Pancreas (tissue), 10 donors: ENCODE results near the gene TMEM63C. TPM values are rescaled to one million over a fixed set of nuclear protein-coding genes. Genes with fewer than 3 reads are reported as not detected.
A peak's percentile ranks its signal among the peaks of the same experiment; 100 is the strongest.

Experiments
- ATAC-seq, 4 donors: fragments of 200-7000 bp; cut with Tn5 transposase; one replicate each; pipeline versions ENCODE4 v1.8.0 to v1.9.1; 2020; ENCODE audit warnings: mild to moderate bottlenecking in 4 of 4, moderate library complexity in 4 of 4
- DNase-seq, 6 donors: peaks; one replicate each; pipeline ENCODE4 v3.0.0-alpha.2; 2020
- FAIRE-seq: peaks from 2 replicates; lab custom pipeline; 2012; peaks lifted over from hg19 to GRCh38; lab: Jason Lieb, UNC
- H3K27ac ChIP-seq, 4 donors: fragments of 200-600 bp; sonication (generic); 1 replicate in 3 of 4; 2 replicates in 1 of 4; pipeline versions ENCODE4 v1.5.0 to v1.8.0; 2020
- H3K27me3 ChIP-seq, 4 donors: fragments of 200-600 bp; one replicate each; pipeline ENCODE4 v1.8.0; 2021
- H3K36me3 ChIP-seq, 3 donors: fragments of 200-600 bp; sonication (generic) in 1 of 3; one replicate each; pipeline versions ENCODE4 v1.5.0 to v1.8.0; 2020 to 2021
- H3K4me1 ChIP-seq, 3 donors: fragments of 200-600 bp; one replicate each; pipeline ENCODE4 v1.8.0; 2021
- H3K4me3 ChIP-seq, 4 donors: fragments of 200-600 bp; sonication (generic) in 2 of 4; one replicate each; pipeline versions ENCODE4 v1.5.0 to v1.8.0; 2020 to 2021
- H3K9me3 ChIP-seq, 4 donors: fragments of 200-600 bp; one replicate each; pipeline ENCODE4 v1.8.0; 2021
- WGBS, 2 donors: extraction: QIAGEN DNeasy Blood & Tissue Kit; methylation state at CpG; one replicate each; pipeline ENCODE4 v1.1.7; 2013; 5-methylcytosine and 5-hydroxymethylcytosine counted together
- intact Hi-C, 3 donors: fragments of 100-400 bp; cut with DNase I; formaldehyde crosslinking; loops; one replicate each; pipeline versions ENCODE4 v1.11.1 to v1.14.2; 2022
- microRNA-seq, 2 donors: library from miRNA; unstranded; fragments of <30 nt; microRNA quantifications; one replicate each; pipeline versions ENCODE4 to v1.1.0, GENCODE V29; 2019 to 2020
- polyA plus RNA-seq, 2 donors: library from polyadenylated mRNA; stranded (reverse); fragments of 200-250 nt; gene quantifications; one replicate each; pipeline ENCODE4 v1.2.3, GENCODE V29; 2013
- total RNA-seq, 6 donors: library from RNA; stranded (reverse); fragmentation: NEBNext Ultra II Directional in 4 of 6; extraction: Animal tissue kit (Norgen Biotek cat#: 25700) in 4 of 6; gene quantifications; one replicate each; pipeline versions ENCODE4 v1.2.1 to v1.2.4, GENCODE V29; 2021 to 2023
- TF ChIP-seq, protein P1 (sequence below), 4 donors: fragments of 200-600 bp; sonication (generic) in 3 of 4; IDR thresholded peaks; one replicate each; pipeline versions ENCODE4 v1.5.0 to v1.8.0; 2021; ENCODE audit warnings: antibody characterized with exemption in 4 of 4
- donor health status: healthy with polysubstance abuse.
- donor health status: DM: no; HTN: no; CAD: no; lungs with moderate emphysema.
- donor health status: DM: no; HTN: no; CAD: no.
- donor health status: control.
- donor health status: control.
- donor health status: Bipolar disorder and iron deficiency.
- donor health status: DM: yes; HTN: yes; CAD: no.
- donor health status: DM: no; HTN: no; CAD: no.
- donor health status: DM: no; HTN: no; CAD: no.
- donor health status: DM: yes; HTN: yes; CAD: no.

Gene TMEM63C
- total and polyA plus RNA-seq, 8 donors = 2.8 to 10.6 (median 4.2) TPM

- no peaks in the 10 kb centered on the region for H3K9me3 ChIP-seq
- H3K36me3 ChIP-seq = no peaks in the 10 kb centered on the region
- FAIRE-seq = no peak
- WGBS, 2 donors = 79 to 83% methylated on average over 3 of the region's 3 CpGs
- H3K27ac ChIP-seq = no peak overlapping the region
- H3K27me3 ChIP-seq = no peaks in the 10 kb centered on the region
- TF ChIP-seq, protein P1, sequence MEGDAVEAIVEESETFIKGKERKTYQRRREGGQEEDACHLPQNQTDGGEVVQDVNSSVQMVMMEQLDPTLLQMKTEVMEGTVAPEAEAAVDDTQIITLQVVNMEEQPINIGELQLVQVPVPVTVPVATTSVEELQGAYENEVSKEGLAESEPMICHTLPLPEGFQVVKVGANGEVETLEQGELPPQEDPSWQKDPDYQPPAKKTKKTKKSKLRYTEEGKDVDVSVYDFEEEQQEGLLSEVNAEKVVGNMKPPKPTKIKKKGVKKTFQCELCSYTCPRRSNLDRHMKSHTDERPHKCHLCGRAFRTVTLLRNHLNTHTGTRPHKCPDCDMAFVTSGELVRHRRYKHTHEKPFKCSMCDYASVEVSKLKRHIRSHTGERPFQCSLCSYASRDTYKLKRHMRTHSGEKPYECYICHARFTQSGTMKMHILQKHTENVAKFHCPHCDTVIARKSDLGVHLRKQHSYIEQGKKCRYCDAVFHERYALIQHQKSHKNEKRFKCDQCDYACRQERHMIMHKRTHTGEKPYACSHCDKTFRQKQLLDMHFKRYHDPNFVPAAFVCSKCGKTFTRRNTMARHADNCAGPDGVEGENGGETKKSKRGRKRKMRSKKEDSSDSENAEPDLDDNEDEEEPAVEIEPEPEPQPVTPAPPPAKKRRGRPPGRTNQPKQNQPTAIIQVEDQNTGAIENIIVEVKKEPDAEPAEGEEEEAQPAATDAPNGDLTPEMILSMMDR (IDR thresholded peaks at IDR 0.05) = no peak
- ATAC-seq = no peak
- H3K4me1 ChIP-seq = no peaks in the 10 kb centered on the region
- intact Hi-C loops = no loop called here
- DNase-seq = no peak
- H3K4me3 ChIP-seq = no peak overlapping the region
Measured at GRCh38 chr14:77306416-77306815, 124.8 kb downstream of the TMEM63C start.

- H3K27me3 ChIP-seq = no peaks in the 10 kb centered on the region
- no peak overlapping the region for H3K4me3 ChIP-seq
- FAIRE-seq = no peak
- H3K4me1 ChIP-seq = no peaks in the 10 kb centered on the region
- no peak overlapping the region for H3K27ac ChIP-seq
- intact Hi-C loops = no loop called here
- H3K9me3 ChIP-seq = no peaks in the 10 kb centered on the region
- H3K36me3 ChIP-seq = no peaks in the 10 kb centered on the region
- DNase-seq = no peak
- 68 to 76% methylated on average over 3 of the region's 3 CpGs for WGBS, 2 donors
- TF ChIP-seq, protein P1 (IDR thresholded peaks at IDR 0.05) = no peak
- peak in 1 of 4 donors; percentile 49 for ATAC-seq
Measured at GRCh38 chr14:77306851-77307496, 125.4 kb downstream of the TMEM63C start.

Small RNA genes lying within 50 kb of the gene (microRNA-seq; reads per million reads assigned to microRNA genes)
- 0 reads per million in 2 donors for gene MIR1260A

Other genes with a start within 250 kb of the TMEM63C start
- gene IRF2BPL, start 153.1 kb upstream of the TMEM63C start, total RNA-seq = 10 to 100 TPM; 15.4 to 32.2 (median 25.5) TPM
- 10 to 100 TPM in 1 of 2 donors, 1 to 10 TPM in 1; 6.2 to 13.7 TPM for gene IRF2BPL, start 153.1 kb upstream of the TMEM63C start, polyA plus RNA-seq
- 10 to 100 TPM in 1 of 6 donors, 1 to 10 TPM in 5; 5.9 to 12.6 (median 8.0) TPM for gene CIPC, start 83.5 kb upstream of the TMEM63C start, total RNA-seq
- 1 to 10 TPM; 2.7 to 6.7 TPM for gene CIPC, start 83.5 kb upstream of the TMEM63C start, polyA plus RNA-seq
- under 1 TPM in 1 of 6 donors, not detected in 5; 0.04 TPM for gene ZDHHC22, start 40.0 kb upstream of the TMEM63C start, total RNA-seq
- under 1 TPM; 0.04 to 0.19 TPM for gene ZDHHC22, start 40.0 kb upstream of the TMEM63C start, polyA plus RNA-seq
- gene NGB, start 89.4 kb downstream of the TMEM63C start, total RNA-seq = 1 to 10 TPM in 1 of 6 donors, under 1 TPM in 3, not detected in 2; 0.13 to 3.4 (median 0.31) TPM
- gene NGB, start 89.4 kb downstream of the TMEM63C start, polyA plus RNA-seq = under 1 TPM in 1 of 2 donors, not detected in 1; 0.38 TPM
- 10 to 100 TPM; 11.9 to 26.2 (median 14.7) TPM for gene POMT2, start 139.1 kb downstream of the TMEM63C start, total RNA-seq
- gene POMT2, start 139.1 kb downstream of the TMEM63C start, polyA plus RNA-seq = 10 to 100 TPM; 27.5 to 29.5 TPM
- gene GSTZ1, start 139.2 kb downstream of the TMEM63C start, total RNA-seq = 10 to 100 TPM in 2 of 6 donors, 1 to 10 TPM in 4; 6.3 to 13.2 (median 8.5) TPM
- gene GSTZ1, start 139.2 kb downstream of the TMEM63C start, polyA plus RNA-seq = 10 to 100 TPM; 16.8 to 18.4 TPM
- 1 to 10 TPM; 4.4 to 7.0 (median 5.8) TPM for gene TMED8, start 195.3 kb downstream of the TMEM63C start, total RNA-seq
- gene TMED8, start 195.3 kb downstream of the TMEM63C start, polyA plus RNA-seq = 1 to 10 TPM; 2.7 to 9.6 TPM
- 1 to 10 TPM in 1 of 6 donors, under 1 TPM in 5; 0.28 to 1.5 (median 0.92) TPM for gene SAMD15, start 195.6 kb downstream of the TMEM63C start, total RNA-seq
- 1 to 10 TPM in 1 of 2 donors, under 1 TPM in 1; 0.49 to 1.5 TPM for gene SAMD15, start 195.6 kb downstream of the TMEM63C start, polyA plus RNA-seq
- gene NOXRED1, start 241.7 kb downstream of the TMEM63C start, total RNA-seq = under 1 TPM; 0.16 to 0.58 (median 0.43) TPM
- gene NOXRED1, start 241.7 kb downstream of the TMEM63C start, polyA plus RNA-seq = under 1 TPM; 0.30 to 0.77 TPM